Kidney epithelial cell (primary cell): ENCODE measurements around the gene EXOSC5. TPM values are rescaled to one million over a fixed set of nuclear protein-coding genes. Genes with fewer than 3 reads are reported as not detected.

Source experiments
- DNase-seq: peaks from one replicate; pipeline ENCODE4 v3.0.0-alpha.2; 2010; ENCODE audit warnings: low read depth
- H3K27me3 ChIP-seq: 2 replicates; pipeline ENCODE4 v1.6.0; 2011; ENCODE audit warnings: low read length; ENCODE audit not compliant: control insufficient read depth, insufficient read depth
- H3K36me3 ChIP-seq: 2 replicates; pipeline ENCODE4 v1.5.1; 2011; ENCODE audit warnings: low read length; ENCODE audit not compliant: control insufficient read depth, insufficient read depth
- H3K4me3 ChIP-seq: 2 replicates; pipeline ENCODE4 v1.5.1; 2011; ENCODE audit warnings: low read depth, mild to moderate bottlenecking, control low read depth, low read length
- CTCF ChIP-seq: IDR thresholded peaks from 2 replicates; pipeline ENCODE4 v1.5.1; 2011; ENCODE audit warnings: mild to moderate bottlenecking, moderate library complexity, low read length, control low read depth, inconsistent platforms; ENCODE audit not compliant: insufficient read depth, poor library complexity, severe bottlenecking
- total RNA-seq: library from RNA; depleted of rRNA; stranded (reverse); fragments of >200 nt; gene quantifications from 2 replicates; pipeline ENCODE4 v1.2.3, GENCODE V29; 2015

The EXOSC5 gene
- total RNA-seq, 1 donor from 2014 or later = 27.0 TPM

GRCh38 chr19:41356984-41357739 is 40.0 kb downstream of the EXOSC5 start:
- DNase-seq = no peak
- H3K4me3 ChIP-seq = no peak overlapping the region
- H3K27me3 ChIP-seq = no peaks in the 10 kb centered on the region
- TF ChIP-seq CTCF = no peak
- H3K36me3 ChIP-seq = no peaks in the 10 kb centered on the region

- no peak for DNase-seq
- Histone ChIP-seq H3K36me3 (no peaks in the 10 kb centered on the region), H3K4me3 (no peak overlapping the region), H3K27me3 (no peaks in the 10 kb centered on the region)
- no peak for TF ChIP-seq CTCF
Observed at GRCh38 chr19:41355802-41356201, 41.4 kb downstream of the EXOSC5 start.

- H3K36me3 ChIP-seq = no peaks in the 10 kb centered on the region
Observed at GRCh38 chr19:41355035-41355434, 42.1 kb downstream of the EXOSC5 start.

GRCh38 chr19:41354343-41354953 is 42.7 kb downstream of the EXOSC5 start:
- DNase-seq = no peak
- H3K4me3 ChIP-seq = peak overlapping the region; percentile 58
- H3K27me3 ChIP-seq = no peaks in the 10 kb centered on the region
- no peak for TF ChIP-seq CTCF
- H3K36me3 ChIP-seq = no peaks in the 10 kb centered on the region

More at GRCh38 chr19:41355035-41355434, 42.1 kb downstream of the EXOSC5 start:
- DNase-seq = no peak
- no peak for TF ChIP-seq CTCF
- Histone ChIP-seq H3K27me3 (no peaks in the 10 kb centered on the region), H3K4me3 (no peak overlapping the region)

- Histone ChIP-seq H3K4me3 (peak within 1 kb of the TSS; percentile 58), H3K27me3 (no peaks in the 10 kb centered on the region), H3K36me3 (no peaks in the 10 kb centered on the region)
- TF ChIP-seq CTCF = peak; percentile 94
- no peak for DNase-seq
Observed at GRCh38 chr19:41353466-41354342, 43.5 kb downstream of the EXOSC5 start, which contains the start of gene TGFB1. Gene TGFB1 (minus strand): TSS chr19:41353922. CDS start chr19:41353044, 878 bp downstream.
